SK-N-SH treated with all-trans-retinoic acid at 6 μM for 48 hours (cell line): ENCODE results near the gene PTTG1.

Experiments used
- ATAC-seq: fragments of 200-7000 bp; cut with Tn5 transposase; 3 replicates; pipeline ENCODE4 v1.9.1; 2020; ENCODE audit warnings: mild to moderate bottlenecking, moderate library complexity
- BACH2 ChIP-seq: fragments of 250-450 bp; sonication (Bioruptor Pico); IDR thresholded peaks from 2 replicates; pipeline ENCODE4 v1.9.0; 2021; ENCODE audit warnings: mild to moderate bottlenecking, borderline replicate concordance
- CSDC2 ChIP-seq: fragments of 250-450 bp; sonication (Bioruptor Pico); IDR thresholded peaks from 2 replicates; pipeline ENCODE4 v1.5.0; 2020; ENCODE audit warnings: mild to moderate bottlenecking, moderate library complexity
- GLIS3 ChIP-seq: fragments of 250-450 bp; sonication (Bioruptor Pico); IDR thresholded peaks from 2 replicates; pipeline ENCODE4 v1.5.0; 2020; ENCODE audit warnings: mild to moderate bottlenecking, moderate library complexity
- ISL1 ChIP-seq: fragments of 250-450 bp; sonication (Bioruptor Pico); IDR thresholded peaks from 2 replicates; pipeline ENCODE4 v2.1.2; 2022; ENCODE audit warnings: mild to moderate bottlenecking, moderate library complexity
- RARB ChIP-seq: fragments of 250-450 bp; sonication (Bioruptor Pico); IDR thresholded peaks from 2 replicates; pipeline ENCODE4 v1.8.0; 2021; ENCODE audit warnings: mild to moderate bottlenecking, moderate library complexity
- TCF4 ChIP-seq: fragments of 250-450 bp; sonication (Bioruptor Pico); IDR thresholded peaks from 2 replicates; pipeline ENCODE4 v1.8.0; 2021; ENCODE audit warnings: mild to moderate bottlenecking, moderate library complexity, borderline replicate concordance
- TOX ChIP-seq: fragments of 250-450 bp; sonication (Bioruptor Pico); IDR thresholded peaks from 2 replicates; pipeline ENCODE4 v1.8.0; 2021; ENCODE audit warnings: mild to moderate bottlenecking, moderate library complexity, borderline replicate concordance
- ZC3H10 ChIP-seq: fragments of 250-450 bp; sonication (Bioruptor Pico); IDR thresholded peaks from 2 replicates; pipeline ENCODE4 v1.5.1; 2021; ENCODE audit warnings: mild to moderate bottlenecking, moderate library complexity
- ZFP3 ChIP-seq: fragments of 250-450 bp; sonication (Bioruptor Pico); IDR thresholded peaks from 2 replicates; pipeline ENCODE4 v1.5.0; 2020; ENCODE audit warnings: mild to moderate bottlenecking, moderate library complexity
- ZFP30 ChIP-seq: fragments of 450-650 bp; formaldehyde crosslinking; IDR thresholded peaks from 2 replicates; pipeline ENCODE4 v1.5.0; 2022; ENCODE audit warnings: mild to moderate bottlenecking, moderate library complexity
- ZNF565 ChIP-seq: fragments of 450-650 bp; formaldehyde crosslinking; conservative IDR thresholded peaks from 2 replicates; pipeline ENCODE4 v1.5.0; 2020; ENCODE audit warnings: low read depth, mild to moderate bottlenecking, moderate library complexity
- ZNF70 ChIP-seq: fragments of 450-650 bp; formaldehyde crosslinking; IDR thresholded peaks from 2 replicates; pipeline ENCODE4 v1.5.0; 2020; ENCODE audit warnings: mild to moderate bottlenecking, moderate library complexity
- ZNF8 ChIP-seq: fragments of 450-650 bp; formaldehyde crosslinking; IDR thresholded peaks from 2 replicates; pipeline ENCODE4 v1.5.0; 2020; ENCODE audit warnings: mild to moderate bottlenecking, moderate library complexity
- TF ChIP-seq, protein P1 (sequence below): fragments of 250-450 bp; sonication (Bioruptor Pico); IDR thresholded peaks from 2 replicates; pipeline ENCODE4 v1.5.1; 2021; ENCODE audit warnings: mild to moderate bottlenecking, moderate library complexity
- TF ChIP-seq, protein P2 (sequence below): fragments of 250-450 bp; sonication (Bioruptor Pico); IDR thresholded peaks from 2 replicates; pipeline ENCODE4 v1.5.0; 2020; ENCODE audit warnings: mild to moderate bottlenecking, moderate library complexity
- TF ChIP-seq, protein P3 (sequence below): fragments of 250-450 bp; sonication (Bioruptor Pico); IDR thresholded peaks from 2 replicates; pipeline ENCODE4 v1.5.1; 2020; ENCODE audit warnings: low read depth, mild to moderate bottlenecking, moderate library complexity
- TF ChIP-seq, protein P4 (sequence below): fragments of 250-450 bp; sonication (Bioruptor Pico); IDR thresholded peaks from 2 replicates; pipeline ENCODE4 v1.8.0; 2021; ENCODE audit warnings: low read depth, mild to moderate bottlenecking, moderate library complexity, borderline replicate concordance
- TF ChIP-seq, protein P5 (sequence below): fragments of 250-450 bp; sonication (Bioruptor Pico); IDR thresholded peaks from 2 replicates; pipeline ENCODE4 v1.8.0; 2020; ENCODE audit warnings: mild to moderate bottlenecking, moderate library complexity, borderline replicate concordance

PTTG1 gene

DNA sequence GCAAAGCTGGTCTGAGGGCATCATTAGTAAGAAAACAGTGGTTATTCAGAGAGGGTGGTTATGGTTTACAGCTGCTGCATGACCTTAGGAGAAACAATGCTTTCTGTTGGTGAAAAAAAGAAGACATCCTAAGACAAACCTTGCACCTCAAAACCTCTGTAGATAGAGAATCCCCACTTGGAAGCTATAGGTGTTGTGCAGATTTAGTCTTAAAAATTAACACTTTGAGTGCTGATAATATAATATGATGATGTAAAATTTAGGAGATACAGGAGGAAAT is 1.4 kb upstream of the PTTG1 start (continued):
- TF ChIP-seq, protein P1, sequence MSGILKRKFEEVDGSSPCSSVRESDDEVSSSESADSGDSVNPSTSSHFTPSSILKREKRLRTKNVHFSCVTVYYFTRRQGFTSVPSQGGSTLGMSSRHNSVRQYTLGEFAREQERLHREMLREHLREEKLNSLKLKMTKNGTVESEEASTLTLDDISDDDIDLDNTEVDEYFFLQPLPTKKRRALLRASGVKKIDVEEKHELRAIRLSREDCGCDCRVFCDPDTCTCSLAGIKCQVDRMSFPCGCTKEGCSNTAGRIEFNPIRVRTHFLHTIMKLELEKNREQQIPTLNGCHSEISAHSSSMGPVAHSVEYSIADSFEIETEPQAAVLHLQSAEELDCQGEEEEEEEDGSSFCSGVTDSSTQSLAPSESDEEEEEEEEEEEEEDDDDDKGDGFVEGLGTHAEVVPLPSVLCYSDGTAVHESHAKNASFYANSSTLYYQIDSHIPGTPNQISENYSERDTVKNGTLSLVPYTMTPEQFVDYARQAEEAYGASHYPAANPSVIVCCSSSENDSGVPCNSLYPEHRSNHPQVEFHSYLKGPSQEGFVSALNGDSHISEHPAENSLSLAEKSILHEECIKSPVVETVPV (CRISPR knock-in tag) = no peak
- TF ChIP-seq, all 23 proteins: peak for 0

DNA sequence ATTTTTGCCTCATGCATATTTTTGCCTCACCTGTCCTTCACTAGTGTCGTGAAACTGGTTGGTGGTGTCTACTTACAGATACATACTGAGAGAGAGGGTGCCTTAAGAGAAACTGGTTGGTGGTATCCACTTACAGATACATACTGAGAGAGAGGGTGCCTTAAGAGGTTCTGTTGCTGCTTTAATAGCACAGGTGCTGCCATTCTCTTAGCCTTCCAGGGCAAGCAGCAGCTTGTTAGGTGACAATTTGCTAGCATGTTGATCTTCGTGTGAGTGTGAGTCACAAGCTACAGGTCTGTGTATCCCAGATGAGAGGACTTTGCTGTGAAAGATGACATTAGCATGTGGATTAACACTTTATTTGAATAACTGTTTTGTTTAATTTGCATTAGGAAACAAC is 1.4 kb downstream of the PTTG1 start:
- no peak for ATAC-seq
- TF ChIP-seq TCF4 (CRISPR knock-in tag) = no peak
- TF ChIP-seq, all 23 proteins: peak for 0

DNA sequence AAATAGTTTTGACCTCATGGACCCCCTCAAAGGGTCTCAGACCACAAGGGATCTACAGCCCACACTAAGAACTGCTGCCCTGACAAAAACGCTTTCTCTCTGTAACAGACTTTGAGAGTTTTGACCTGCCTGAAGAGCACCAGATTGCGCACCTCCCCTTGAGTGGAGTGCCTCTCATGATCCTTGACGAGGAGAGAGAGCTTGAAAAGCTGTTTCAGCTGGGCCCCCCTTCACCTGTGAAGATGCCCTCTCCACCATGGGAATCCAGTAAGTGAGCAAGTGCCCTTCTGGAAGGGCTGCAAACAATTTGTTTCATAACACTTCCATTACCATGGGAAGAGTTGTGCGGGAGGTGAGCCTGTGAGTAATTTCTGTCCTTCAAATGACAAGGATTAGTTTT is 6.0 kb downstream of the PTTG1 start:
- TF ChIP-seq GLIS3 (CRISPR knock-in tag) (no peak), BACH2 (CRISPR knock-in tag) (no peak), ZFP30 (no peak)
- no peak for ATAC-seq

DNA sequence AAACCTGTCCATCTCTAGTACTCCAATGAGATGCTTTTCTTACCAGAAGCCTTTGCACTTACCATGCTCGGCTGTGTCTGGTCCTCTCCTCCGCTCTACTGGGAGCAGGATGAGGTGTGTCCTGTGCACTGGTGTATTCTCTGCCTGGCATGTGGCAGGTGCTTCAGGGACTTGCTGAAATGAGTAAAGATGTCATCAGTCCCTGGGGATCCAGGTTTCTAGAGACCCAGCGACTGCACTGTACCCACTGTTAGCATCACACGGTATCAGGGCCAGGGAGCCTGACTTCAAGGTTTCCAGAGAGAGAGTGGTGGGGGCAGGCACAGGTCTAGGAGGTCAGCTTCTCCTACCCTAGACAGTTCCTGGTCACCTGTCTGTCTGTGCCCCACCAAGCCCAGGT is 10.5 kb downstream of the PTTG1 start:
- no peak for ATAC-seq

More for the DNA sequence above, 10.5 kb downstream of the PTTG1 start:
- no peak for TF ChIP-seq TOX
- no peak for TF ChIP-seq RARB
- no peak for TF ChIP-seq ZNF565 (CRISPR knock-in tag)
- TF ChIP-seq, protein P2, sequence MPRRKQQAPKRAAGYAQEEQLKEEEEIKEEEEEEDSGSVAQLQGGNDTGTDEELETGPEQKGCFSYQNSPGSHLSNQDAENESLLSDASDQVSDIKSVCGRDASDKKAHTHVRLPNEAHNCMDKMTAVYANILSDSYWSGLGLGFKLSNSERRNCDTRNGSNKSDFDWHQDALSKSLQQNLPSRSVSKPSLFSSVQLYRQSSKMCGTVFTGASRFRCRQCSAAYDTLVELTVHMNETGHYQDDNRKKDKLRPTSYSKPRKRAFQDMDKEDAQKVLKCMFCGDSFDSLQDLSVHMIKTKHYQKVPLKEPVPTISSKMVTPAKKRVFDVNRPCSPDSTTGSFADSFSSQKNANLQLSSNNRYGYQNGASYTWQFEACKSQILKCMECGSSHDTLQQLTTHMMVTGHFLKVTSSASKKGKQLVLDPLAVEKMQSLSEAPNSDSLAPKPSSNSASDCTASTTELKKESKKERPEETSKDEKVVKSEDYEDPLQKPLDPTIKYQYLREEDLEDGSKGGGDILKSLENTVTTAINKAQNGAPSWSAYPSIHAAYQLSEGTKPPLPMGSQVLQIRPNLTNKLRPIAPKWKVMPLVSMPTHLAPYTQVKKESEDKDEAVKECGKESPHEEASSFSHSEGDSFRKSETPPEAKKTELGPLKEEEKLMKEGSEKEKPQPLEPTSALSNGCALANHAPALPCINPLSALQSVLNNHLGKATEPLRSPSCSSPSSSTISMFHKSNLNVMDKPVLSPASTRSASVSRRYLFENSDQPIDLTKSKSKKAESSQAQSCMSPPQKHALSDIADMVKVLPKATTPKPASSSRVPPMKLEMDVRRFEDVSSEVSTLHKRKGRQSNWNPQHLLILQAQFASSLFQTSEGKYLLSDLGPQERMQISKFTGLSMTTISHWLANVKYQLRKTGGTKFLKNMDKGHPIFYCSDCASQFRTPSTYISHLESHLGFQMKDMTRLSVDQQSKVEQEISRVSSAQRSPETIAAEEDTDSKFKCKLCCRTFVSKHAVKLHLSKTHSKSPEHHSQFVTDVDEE (CRISPR knock-in tag) = no peak
- TF ChIP-seq ZFP3 (CRISPR knock-in tag) = no peak
- TF ChIP-seq ZNF8 (CRISPR knock-in tag) = no peak
- TF ChIP-seq, protein P1 (CRISPR knock-in tag) = no peak
- TF ChIP-seq CSDC2 (CRISPR knock-in tag) = no peak
- TF ChIP-seq, protein P3, sequence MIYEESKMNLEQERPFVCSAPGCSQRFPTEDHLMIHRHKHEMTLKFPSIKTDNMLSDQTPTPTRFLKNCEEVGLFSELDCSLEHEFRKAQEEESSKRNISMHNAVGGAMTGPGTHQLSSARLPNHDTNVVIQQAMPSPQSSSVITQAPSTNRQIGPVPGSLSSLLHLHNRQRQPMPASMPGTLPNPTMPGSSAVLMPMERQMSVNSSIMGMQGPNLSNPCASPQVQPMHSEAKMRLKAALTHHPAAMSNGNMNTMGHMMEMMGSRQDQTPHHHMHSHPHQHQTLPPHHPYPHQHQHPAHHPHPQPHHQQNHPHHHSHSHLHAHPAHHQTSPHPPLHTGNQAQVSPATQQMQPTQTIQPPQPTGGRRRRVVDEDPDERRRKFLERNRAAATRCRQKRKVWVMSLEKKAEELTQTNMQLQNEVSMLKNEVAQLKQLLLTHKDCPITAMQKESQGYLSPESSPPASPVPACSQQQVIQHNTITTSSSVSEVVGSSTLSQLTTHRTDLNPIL = no peak
- no peak for TF ChIP-seq ISL1
- no peak for TF ChIP-seq GLIS3 (CRISPR knock-in tag)
- TF ChIP-seq, protein P4, sequence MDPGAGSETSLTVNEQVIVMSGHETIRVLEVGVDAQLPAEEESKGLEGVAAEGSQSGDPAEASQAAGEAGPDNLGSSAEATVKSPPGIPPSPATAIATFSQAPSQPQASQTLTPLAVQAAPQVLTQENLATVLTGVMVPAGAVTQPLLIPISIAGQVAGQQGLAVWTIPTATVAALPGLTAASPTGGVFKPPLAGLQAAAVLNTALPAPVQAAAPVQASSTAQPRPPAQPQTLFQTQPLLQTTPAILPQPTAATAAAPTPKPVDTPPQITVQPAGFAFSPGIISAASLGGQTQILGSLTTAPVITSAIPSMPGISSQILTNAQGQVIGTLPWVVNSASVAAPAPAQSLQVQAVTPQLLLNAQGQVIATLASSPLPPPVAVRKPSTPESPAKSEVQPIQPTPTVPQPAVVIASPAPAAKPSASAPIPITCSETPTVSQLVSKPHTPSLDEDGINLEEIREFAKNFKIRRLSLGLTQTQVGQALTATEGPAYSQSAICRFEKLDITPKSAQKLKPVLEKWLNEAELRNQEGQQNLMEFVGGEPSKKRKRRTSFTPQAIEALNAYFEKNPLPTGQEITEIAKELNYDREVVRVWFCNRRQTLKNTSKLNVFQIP (CRISPR knock-in tag) = no peak
- no peak for TF ChIP-seq ZC3H10 (CRISPR knock-in tag)
- no peak for TF ChIP-seq ZNF70 (CRISPR knock-in tag)
- TF ChIP-seq, protein P5, sequence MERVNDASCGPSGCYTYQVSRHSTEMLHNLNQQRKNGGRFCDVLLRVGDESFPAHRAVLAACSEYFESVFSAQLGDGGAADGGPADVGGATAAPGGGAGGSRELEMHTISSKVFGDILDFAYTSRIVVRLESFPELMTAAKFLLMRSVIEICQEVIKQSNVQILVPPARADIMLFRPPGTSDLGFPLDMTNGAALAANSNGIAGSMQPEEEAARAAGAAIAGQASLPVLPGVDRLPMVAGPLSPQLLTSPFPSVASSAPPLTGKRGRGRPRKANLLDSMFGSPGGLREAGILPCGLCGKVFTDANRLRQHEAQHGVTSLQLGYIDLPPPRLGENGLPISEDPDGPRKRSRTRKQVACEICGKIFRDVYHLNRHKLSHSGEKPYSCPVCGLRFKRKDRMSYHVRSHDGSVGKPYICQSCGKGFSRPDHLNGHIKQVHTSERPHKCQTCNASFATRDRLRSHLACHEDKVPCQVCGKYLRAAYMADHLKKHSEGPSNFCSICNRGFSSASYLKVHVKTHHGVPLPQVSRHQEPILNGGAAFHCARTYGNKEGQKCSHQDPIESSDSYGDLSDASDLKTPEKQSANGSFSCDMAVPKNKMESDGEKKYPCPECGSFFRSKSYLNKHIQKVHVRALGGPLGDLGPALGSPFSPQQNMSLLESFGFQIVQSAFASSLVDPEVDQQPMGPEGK = no peak
- no peak for TF ChIP-seq TCF4 (CRISPR knock-in tag)
- TF ChIP-seq, all 23 proteins: peak for 0
